GM19455 (cell line): Measurements from ENCODE around the gene XBP1.
"Not testable (repeated sequence)": the region's sequence is repeated elsewhere in the genome, so short reads cannot be mapped to it uniquely, and the experiment has no call there.

ENCODE experiments used
- ATAC-seq: cut with Tn5 transposase; IDR thresholded peaks from one replicate; pipeline ENCODE4 v1.9.1; 2021; ENCODE audit not compliant: unreplicated experiment

Gene XBP1

DNA sequence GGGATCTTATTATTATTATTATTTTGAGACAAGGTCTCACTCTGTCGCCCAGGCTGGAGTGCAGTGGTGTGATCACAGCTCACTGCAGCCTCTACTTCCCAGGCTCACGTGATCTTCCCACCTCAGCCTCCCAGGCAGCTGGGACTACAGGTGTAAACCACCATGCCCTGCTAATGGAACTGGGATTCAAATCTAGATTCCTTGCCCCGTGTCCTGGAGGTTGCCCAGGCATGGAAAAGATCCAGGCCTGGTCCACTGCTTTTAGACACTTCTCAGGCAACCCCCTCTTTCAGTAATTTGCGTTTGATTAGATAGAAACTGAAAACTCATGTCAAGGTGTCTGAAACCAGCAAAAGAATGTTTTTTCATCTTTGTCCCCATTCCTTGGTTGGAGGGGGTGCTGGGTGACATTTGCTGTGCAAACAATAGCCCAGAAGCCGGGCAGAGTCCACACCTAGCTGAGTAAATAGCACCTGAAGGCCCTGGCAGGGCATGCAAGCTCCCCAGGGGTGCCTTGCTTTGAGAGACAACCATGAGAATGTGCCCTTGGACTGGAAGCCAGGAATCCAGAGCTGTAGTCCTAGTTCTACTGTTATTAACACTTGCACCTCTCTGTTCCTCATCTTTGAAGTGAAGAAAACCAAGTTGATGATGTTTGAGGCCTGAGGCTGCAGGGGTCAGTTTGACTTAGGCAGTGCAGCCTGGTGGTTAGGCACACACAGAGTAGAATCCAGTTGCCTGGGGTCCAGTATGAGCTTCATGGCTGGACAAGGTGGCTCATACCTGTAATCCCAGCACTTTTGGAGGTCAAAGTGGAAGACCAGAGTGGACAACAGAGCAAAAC, 19.1 kb upstream of the XBP1 start:
- no peak for ATAC-seq

DNA sequence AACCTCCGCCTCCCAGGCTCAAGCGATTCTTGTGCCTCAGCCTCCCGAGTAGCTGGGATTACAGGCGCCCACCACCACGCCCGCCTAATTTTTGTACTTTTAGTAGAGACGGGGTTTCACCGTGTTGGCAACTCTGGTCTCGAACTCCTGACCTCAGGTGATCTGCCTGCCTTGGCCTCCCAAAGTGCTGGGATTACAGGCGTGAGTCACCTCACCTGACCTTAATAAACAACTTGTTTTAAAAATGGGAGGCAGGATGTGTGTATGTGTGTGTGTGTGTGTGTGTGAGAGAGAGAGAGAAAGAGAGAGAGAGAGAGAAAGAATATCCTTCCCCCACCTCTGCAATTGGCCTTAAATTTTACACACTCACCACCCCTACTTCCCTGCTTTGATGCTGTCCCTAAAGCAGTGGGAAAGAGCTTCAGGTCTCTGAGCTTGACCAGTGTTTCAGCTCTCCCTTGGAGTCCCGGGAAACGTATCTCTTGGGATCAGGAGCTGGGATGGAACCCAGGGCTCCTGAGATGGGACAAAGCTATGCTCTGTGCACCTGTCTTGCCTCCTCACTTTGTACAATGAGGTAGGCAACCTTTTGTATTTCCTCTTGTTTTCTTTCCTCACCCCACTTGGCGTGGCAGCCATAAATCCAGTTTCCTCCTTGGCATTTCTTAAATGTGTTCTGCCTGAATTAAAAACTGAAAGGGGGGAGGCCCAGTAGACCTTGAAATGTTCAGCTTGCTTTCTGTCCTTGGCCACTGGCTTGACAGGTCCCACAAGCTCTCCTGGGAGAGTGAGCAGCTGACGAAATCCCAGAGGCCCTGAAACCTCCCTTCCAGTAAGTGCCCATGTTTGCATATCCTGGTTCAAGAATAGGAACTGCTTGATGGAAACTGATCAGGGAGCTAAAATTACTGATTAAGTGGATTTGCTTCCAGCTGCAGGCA, 17.8 kb upstream of the XBP1 start:
- no peak for ATAC-seq

DNA sequence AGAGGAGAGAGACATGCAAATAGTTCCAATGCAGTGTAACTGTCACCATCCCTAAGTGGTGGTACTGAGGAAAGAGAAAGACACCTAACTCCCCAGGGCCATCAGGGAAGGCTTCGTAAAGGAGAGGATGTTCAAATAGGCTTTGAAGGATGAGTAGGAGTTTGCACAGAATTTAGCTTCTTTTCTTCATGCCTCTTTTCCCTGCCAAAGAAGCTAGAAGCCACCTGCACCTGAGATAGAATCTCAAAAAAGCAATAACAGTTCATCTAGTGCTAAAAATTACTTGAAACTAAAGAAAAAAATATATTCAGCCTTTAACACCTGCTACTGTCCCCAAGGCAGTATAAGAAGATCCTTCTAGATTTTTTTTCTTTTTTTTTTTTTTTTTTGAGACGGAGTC, 16.7 kb upstream of the XBP1 start:
- ATAC-seq = no peak

DNA sequence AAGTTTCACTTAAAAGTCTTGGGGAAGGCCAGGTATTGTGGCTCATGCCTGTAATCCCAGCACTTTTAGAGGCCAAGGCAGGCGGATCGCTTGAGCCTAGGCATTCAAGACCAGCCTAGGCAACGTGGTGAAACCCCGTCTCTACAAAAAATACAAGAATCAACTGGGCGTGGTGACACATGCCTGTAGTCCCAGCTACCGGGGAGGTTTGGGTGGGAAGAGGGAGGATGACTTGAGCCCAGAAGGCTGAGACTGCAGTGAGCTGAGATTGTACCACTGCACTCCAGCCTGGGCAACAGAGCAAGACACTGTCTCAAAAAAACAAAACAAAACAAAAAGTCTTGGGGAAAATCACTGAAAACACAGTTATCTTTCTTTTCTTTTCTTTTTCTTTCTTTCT, 15.4 kb upstream of the XBP1 start:
- ATAC-seq = no peak

DNA sequence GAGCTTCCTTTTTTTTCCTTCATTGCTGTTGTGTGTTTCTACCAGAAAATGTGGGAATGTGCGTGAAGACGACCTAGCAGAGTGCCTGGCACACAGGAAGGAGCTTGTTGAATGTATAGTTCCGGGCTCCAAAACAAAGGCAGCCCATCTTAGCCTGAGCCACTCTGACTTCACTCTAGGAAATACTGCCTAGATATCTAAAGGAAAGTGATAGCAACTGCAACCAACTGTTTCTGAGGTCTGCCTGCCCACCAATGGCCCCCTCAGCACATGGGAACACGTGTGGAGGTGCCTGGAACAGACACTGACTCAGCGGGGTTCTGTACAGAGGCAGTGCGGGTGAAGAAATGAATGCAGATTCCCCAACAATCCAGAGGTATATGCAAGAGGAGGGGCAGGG, 14.7 kb upstream of the XBP1 start:
- ATAC-seq = no peak

DNA sequence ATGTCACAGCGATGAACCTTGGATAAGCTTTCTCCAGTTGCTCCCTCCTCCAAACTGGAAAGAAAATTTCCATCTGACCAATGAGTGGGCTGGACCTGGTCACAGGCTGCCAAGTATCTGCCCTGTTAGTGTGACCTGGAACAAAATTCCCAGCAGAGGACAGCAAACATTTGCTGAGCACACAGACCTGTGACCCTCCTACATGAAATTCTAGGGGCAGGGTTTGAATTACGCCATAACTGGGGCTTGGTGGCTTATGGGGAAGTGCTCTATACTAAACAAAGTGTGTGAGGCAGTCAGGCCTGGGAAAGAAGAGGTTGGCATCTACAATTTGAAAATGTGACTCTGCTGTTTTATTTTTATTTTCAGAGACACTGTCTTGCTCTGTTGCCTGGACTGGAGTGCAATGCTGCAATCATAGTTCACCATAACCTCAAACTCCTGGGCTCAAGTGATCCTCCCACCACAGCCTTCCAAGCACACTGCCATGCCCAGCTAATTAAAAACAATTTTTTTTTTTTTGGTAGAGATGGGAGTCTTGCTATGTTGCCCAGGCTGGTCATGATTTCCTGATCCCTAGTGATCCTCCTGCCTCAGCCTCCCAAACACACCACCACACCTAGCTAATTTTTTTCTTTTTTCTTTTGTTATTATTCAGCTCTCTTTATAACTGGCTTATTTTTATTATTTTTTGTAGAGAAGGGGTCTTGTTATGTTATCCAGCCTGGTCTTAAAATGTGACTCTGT, 13.6 kb upstream of the XBP1 start:
- ATAC-seq = no peak

DNA sequence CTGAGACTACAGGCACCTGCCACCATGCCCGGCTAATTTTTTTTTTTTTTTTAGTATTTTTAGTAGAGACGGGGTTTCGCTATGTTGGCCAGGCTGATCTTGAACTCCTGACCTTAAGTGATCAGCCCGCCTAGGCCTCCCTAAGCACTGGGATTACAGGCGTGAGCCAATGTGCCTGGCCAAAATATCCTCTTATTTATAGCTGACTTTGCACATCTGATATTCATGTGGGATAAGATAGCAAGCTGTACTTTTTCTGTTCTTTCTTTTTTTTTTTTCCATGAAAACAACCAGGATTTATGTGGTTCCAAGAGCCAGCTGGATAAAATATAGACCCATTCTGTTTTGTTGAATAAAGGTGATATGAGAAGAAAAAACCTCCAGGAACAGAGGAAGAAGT, 12.1 kb upstream of the XBP1 start:
- no peak for ATAC-seq

DNA sequence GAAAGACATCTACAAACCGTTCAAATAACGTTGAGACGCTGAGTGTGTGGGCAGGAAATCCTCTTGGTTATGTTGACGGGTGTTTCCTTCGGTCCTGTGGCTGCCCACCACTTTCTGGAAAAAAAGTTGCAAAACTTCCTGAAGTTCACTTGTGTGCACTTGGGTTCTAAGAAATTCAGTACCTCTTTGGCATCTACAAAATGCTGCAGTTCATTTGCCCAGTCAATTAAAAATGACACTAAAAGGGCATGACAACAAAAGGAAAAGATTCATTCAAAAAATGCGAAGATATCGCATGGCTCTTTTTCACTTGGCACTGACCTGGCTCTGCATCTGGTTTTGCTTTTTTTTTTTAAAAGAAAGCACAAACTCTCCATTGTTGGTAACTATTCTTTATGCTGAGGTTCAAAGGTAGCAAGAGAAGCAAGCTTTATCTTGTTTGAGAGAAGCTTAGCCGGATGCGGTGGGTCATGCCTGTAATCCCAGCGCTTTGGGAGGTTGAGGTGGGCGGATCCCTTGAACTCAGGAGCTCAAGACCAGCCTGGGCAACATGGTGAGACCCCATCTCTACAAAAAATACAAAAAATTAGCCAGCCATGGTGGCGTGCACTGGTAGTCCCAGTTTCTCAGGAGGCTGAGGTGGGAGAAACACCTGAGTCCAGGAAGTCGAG, 10.6 kb upstream of the XBP1 start:
- ATAC-seq = no peak

DNA sequence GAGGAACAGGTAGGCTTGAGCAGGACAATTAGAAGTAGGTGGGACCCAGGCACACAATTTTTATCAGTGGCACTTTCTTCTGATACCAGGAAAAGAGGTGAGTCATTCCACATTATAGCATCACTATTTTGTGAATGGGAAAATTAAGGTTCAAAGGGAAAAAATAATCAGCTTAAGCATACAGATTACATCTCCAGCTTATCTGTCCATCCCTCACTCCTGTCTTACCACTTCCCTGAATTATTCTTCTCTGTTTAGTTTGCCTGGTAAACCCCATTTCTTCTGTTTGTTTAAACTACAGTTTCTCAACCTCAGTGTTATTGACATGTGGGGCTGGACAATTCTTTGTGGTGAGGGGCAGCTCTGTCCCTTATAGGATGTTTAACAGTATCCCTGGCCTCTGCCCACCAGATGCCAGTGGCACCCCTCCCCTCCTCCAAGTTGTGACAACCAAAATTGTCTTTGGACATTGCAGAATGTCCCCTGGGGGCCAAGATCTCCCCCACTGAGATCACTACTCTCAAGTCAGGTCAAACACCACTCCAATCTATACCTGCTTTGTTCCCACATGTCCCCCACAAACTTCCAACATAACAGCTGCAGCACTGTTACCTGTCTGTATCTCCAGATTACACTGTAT, 8.5 kb upstream of the XBP1 start:
- ATAC-seq = no peak

DNA sequence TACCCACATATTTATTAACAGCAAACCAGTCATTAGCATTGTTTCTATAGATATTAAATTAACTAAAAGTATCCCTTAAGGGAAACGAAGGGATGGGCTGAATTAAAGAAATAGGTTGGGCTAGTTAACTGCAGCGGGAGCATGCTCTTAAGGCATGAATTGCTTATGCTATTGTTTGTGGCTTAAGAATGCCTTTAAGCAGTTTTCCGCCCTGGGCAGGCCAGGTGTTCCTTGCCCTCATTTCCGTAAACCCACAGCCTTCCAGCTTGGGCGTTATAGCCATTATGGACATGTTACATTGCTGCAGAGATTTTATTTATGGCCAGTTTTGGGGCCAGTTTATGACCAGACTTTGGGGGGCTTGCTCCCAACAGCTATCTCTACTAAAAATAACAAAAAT, 5.1 kb upstream of the XBP1 start:
- ATAC-seq = not testable (repeated sequence)

DNA sequence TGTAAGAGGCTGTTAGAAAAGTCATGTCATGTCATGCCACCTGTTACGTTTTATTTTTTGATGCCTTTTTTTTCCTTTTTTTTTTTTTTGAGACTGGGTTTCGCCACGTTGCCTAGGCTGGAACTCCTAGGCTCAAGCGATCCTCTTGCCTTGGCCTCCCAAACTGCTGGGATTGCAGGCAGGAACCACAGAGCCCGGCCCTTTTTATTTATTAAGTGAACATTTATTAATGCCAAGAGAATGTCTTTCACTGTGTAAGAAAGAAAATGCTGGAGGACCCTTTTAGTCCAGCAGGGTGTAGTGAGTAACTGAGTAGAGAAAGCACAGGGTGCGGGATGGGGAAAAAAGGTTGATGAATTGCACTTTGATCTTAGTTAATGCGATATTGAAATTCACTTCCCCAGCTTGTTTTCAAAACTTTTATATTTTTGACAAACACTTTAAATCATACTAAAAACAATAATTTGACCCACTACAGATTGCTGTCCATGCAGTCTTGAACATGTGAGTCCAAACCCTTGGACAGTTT, 2.3 kb upstream of the XBP1 start:
- no peak for ATAC-seq

DNA sequence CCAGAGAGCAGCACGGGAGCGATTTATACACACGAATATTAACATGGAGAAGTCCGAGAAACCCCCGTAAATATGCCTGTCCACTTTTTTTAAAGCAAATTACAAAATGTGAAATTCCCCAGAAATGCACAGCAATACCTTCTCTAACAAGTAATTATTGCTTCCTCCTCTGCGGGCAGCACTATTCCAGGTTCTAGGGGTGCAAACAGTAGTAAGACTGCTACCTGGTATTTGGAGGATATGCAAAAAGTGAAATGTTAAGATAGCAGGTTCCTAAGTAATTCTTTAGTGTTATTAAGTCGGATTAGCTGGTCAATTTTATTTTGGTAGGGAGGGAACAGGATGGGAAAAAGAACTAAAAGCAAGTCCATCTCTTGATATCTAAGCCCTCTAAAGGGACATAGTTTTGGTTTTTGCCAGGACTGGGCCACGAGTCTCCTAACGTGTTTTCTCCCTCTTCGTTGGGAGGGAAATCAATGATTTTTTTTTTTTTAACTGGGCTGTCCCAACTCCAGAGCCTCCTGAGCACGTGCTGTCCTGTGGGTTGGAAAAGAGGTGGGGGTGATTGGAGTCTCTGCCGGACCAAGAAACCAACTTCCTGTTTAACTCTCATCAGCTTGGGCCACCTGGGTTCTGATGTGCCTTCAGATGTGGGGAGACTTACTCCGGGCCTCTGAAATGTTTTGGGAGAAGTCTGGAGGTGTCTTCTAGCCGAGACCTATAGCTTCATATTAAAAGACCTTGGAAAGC, 1.7 kb upstream of the XBP1 start:
- no peak for ATAC-seq

DNA sequence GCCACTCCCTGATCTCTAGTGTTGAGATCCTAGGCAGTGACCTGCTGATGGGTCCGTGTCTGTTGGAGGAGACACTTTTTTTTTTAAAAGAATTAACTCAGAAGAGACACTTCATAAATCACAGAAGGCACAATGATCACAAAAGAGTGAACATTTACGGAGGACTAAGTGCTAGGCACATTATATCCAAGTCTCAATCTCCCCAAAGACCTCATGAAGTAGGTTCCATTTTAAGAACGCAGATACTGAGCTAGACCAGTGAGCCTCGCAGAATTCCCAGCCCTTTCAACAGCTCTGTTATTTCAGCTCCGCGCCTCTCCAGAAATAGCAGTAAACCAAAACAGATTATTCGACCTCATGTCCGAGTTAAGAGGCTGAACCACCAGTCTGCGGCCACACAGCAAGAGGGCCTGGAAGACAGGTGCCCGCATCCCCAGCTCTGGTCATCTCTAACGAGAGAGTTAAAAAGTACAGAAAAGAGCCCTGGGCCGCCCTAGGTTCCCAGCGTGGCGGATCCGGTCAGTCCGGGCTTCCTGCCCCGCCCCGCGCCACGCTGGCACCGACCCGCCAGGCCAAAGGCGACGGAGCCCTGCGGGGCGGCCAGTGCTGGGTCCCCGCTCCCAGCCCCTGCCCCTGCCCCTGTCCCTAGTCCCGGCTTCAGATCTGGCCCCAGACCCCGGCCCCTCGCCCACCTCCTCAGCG, 612 bp downstream of the XBP1 start:
- ATAC-seq = peak; percentile 12

DNA sequence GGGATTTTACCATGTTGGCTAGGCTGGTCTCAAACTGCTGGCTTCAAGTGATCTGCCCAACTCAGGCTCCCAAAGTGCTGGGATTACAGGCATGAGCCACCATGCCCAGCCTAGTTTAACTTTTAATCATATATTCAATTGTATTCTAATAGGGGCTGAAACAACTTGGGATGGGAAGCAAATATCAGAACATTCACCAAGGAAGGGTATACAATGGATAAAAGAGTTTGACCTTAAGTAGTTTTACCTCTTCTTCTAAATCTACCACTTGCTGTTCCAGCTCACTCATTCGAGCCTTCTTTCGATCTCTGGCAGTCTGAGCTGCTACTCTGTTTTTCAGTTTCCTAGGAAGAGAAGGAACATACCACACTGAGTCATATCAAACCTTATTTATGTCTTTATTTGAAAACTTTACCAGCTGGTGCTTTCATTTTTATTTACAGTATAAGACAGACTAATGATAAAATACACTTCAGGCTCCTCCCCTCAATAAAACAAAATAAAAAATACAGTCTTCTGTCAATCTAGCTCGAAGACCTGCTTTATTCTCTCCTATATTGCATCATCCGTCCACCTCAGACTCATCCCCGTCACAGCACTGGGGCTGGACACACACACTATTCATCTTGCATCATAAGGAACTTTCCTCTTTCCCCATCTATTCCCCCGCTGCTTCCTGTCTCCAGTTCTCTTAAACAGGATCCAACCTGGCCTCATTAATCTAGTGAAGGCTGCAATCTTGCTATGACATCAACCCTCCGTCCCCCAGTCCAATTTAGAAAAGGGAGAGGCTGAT, 1.4 kb downstream of the XBP1 start:
- ATAC-seq = no peak

DNA sequence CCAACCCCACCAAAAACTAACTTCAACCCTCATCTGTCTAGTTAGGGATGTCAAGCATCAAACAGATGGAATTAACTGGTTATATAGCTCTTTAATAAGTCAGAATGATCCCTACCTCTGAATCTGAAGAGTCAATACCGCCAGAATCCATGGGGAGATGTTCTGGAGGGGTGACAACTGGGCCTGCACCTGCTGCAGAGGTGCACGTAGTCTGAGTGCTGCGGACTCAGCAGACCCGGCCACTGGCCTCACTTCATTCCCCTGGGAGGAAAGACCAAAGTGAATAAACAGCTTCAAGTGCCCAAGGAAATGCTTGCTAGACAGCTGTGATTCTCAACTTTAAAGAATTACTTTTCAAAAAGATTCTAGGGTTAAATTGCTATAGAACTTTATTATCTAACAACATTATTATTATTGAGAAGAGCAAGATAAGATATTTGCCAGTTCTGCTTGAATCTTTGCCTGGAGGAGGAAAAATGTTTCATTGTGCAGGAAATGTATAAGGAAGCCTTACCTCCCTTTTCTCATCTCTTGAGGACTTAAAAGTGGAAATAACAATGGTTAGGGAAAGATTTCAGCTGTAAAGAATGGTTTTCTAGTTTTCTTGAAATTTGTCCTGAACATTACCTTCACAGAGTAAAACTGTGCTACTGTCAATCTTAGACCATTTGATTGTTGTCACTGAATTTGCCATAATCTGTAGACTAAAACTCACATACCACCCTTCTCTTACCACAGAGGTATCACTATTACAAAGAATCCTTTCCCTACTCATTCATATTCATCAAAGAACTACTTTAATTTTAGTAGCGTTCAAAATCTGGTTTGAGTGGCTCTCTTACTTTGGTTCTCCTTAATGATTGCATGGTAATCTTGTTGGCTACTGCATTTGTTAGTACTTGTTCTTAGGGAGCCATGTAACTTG, 4.2 kb downstream of the XBP1 start:
- no peak for ATAC-seq

DNA sequence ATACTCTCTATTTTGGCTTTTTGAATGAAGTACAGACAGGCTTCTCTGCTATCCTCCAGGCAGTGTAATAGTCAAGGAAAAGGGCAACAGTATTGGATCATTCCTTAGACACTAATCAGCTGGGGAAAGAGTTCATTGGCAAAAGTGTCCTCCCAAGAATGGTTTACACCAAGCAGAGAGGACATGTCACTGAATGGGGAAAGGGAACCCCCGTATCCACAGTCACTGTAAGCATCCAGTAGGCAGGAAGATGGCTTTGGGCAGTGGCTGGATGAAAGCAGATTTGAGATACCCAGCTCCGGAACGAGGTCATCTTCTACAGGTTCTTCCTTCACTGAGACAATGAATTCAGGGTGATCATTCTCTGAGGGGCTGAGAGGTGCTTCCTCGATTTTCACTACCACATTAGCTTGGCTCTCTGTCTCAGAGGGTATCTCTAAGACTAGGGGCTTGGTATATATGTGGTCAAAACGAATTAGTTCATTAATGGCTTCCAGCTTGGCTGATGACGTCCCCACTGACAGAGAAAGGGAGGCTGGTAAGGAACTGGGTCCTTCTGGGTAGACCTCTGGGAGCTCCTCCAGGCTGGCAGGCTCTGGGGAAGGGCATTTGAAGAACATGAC, 5.2 kb downstream of the XBP1 start:
- no peak for ATAC-seq
